ENCODE results near the gene MDK.

DNA sequence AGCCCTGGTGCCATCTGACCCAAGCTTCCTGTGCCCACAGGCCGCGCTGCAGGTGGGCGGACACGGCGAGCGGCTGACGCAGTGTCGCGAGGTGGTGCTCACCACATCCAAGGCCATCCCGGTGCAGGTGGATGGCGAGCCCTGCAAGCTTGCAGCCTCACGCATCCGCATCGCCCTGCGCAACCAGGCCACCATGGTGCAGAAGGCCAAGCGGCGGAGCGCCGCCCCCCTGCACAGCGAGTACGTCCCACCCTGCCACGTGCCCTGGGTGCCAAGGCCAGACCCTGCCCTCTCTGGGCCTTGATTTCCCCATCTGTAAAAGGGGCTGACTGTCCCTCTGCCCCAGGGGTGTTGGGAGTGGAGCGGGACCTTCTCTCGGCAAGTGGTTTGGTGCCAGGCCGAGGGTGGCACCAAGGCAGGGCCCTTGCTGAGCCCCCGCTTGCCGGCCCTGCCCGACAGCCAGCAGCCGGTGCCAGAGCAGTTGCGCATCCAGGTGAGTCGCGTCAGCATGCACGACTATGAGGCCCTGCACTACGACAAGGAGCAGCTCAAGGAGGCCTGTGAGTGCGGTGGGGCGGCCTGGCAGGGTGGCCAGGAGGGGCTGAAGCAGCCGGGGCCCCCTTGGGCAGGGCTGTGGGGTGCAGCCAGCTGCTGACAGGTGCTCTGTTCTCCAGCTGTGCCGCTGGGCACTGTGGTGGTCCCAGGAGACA, 5.9 kb upstream of the MDK start:
- TF ChIP-seq MAZ (IDR thresholded peaks at IDR 0.05; ENCODE audit: borderline replicate concordance, low read depth, low read length) = no peak
- no peak for TF ChIP-seq RAD21 (conservative IDR thresholded peaks at IDR 0.05 in 1 of 2, IDR thresholded peaks at IDR 0.05 in 1 of 2)
- no peak for TF ChIP-seq POLR2A (IDR thresholded peaks at IDR 0.05; ENCODE audit: low read length)
- no peak for TF ChIP-seq BHLHE40 (IDR thresholded peaks at IDR 0.05; ENCODE audit: low read depth, low read length)
- no peak for TF ChIP-seq PBX3 (IDR thresholded peaks at IDR 0.05)
- TF ChIP-seq, protein P1, sequence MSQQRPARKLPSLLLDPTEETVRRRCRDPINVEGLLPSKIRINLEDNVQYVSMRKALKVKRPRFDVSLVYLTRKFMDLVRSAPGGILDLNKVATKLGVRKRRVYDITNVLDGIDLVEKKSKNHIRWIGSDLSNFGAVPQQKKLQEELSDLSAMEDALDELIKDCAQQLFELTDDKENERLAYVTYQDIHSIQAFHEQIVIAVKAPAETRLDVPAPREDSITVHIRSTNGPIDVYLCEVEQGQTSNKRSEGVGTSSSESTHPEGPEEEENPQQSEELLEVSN (IDR thresholded peaks at IDR 0.05; ENCODE audit: borderline replicate concordance, low read depth) = no peak
- no peak for TF ChIP-seq EP300 (IDR thresholded peaks at IDR 0.05)

Data from A549 (cell line).